Dermis microvascular lymphatic vessel endothelial cell (primary cell): ENCODE results near the gene LSM2. TPM values are rescaled to one million over a fixed set of nuclear protein-coding genes. Genes with fewer than 3 reads are reported as not detected.

Experiments
- DNase-seq, 2 donors: peaks; one replicate each; pipeline versions ENCODE4 v3.0.0 to v3.0.0-alpha.2; 2010; ENCODE audit warnings: low read depth in 2 of 2
- total RNA-seq: library from RNA; depleted of rRNA; stranded (reverse); fragments of >200 nt; gene quantifications from 2 replicates; pipeline ENCODE4 v1.2.1, GENCODE V29; 2014

The LSM2 gene
- total RNA-seq, 1 donor from 2014 or later: 39.2 TPM

- DNase-seq: no peak
Measured at GRCh38 chr6:31750411-31751022, 56.2 kb downstream of the LSM2 start.

GRCh38 chr6:31749301-31750036 is 57.3 kb downstream of the LSM2 start:
- no peak for DNase-seq

Other genes with a start within 250 kb of the LSM2 start
- not detected in 2 replicates for gene LTA, start 234.7 kb downstream of the LSM2 start, total RNA-seq
- gene TNF, start 231.4 kb downstream of the LSM2 start, total RNA-seq: not detected in 2 replicates
- gene LTB, start 224.5 kb downstream of the LSM2 start, total RNA-seq: 6.4 and 11.8 TPM in 2 replicates
- gene LST1, start 220.7 kb downstream of the LSM2 start, total RNA-seq: 0.51 TPM in 1 of 2 replicates, not detected in the other
- gene NCR3, start 214.0 kb downstream of the LSM2 start, total RNA-seq: not detected in 2 replicates
- gene AIF1, start 191.7 kb downstream of the LSM2 start, total RNA-seq: 0.13 TPM in 2 replicates
- 19.8 and 35.0 TPM in 2 replicates for gene PRRC2A, start 186.3 kb downstream of the LSM2 start, total RNA-seq
- gene BAG6, start 154.3 kb downstream of the LSM2 start, total RNA-seq: 86.7 and 158 TPM in 2 replicates
- 0.39 and 0.51 TPM in 2 replicates for gene APOM, start 151.1 kb downstream of the LSM2 start, total RNA-seq
- gene C6orf47, start 146.2 kb downstream of the LSM2 start, total RNA-seq: 15.8 and 22.9 TPM in 2 replicates
- 9.0 and 11.5 TPM in 2 replicates for gene GPANK1, start 142.0 kb downstream of the LSM2 start, total RNA-seq
- gene CSNK2B, start 140.9 kb downstream of the LSM2 start, total RNA-seq: 76.5 and 99.5 TPM in 2 replicates
- gene LY6G5B, start 137.0 kb downstream of the LSM2 start, total RNA-seq: 0.64 and 2.0 TPM in 2 replicates
- 1.2 and 1.9 TPM in 2 replicates for gene LY6G5C, start 125.9 kb downstream of the LSM2 start, total RNA-seq
- 43.8 and 59.8 TPM in 2 replicates for gene ABHD16A, start 103.6 kb downstream of the LSM2 start, total RNA-seq
- gene LY6G6F, start 100.1 kb downstream of the LSM2 start, total RNA-seq: not detected in 2 replicates
- not detected in 2 replicates for gene LY6G6D, start 91.6 kb downstream of the LSM2 start, total RNA-seq
- gene LY6G6C, start 85.2 kb downstream of the LSM2 start, total RNA-seq: not detected in 2 replicates
- gene MPIG6B, start 83.6 kb downstream of the LSM2 start, total RNA-seq: not detected in 2 replicates
- 108 and 125 TPM in 2 replicates for gene DDAH2, start 77.7 kb downstream of the LSM2 start, total RNA-seq
- 464 and 694 TPM in 2 replicates for gene CLIC1, start 70.4 kb downstream of the LSM2 start, total RNA-seq
- 2.8 and 4.5 TPM in 2 replicates for gene MSH5, start 67.0 kb downstream of the LSM2 start, total RNA-seq
- 2.0 and 3.3 TPM in 2 replicates for gene SAPCD1, start 44.3 kb downstream of the LSM2 start, total RNA-seq
- under 0.01 and 0.13 TPM in 2 replicates for gene VWA7, start 29.6 kb downstream of the LSM2 start, total RNA-seq
- gene VARS1, start 11.2 kb downstream of the LSM2 start, total RNA-seq: 48.1 and 53.7 TPM in 2 replicates
- 1.2 and 1.4 TPM in 2 replicates for gene HSPA1L, start 8.3 kb upstream of the LSM2 start, total RNA-seq
- 67.4 and 81.8 TPM in 2 replicates for gene HSPA1A, start 8.6 kb upstream of the LSM2 start, total RNA-seq
- 27.6 and 37.1 TPM in 2 replicates for gene HSPA1B, start 20.8 kb upstream of the LSM2 start, total RNA-seq
- 50.2 and 73.0 TPM in 2 replicates for gene NEU1, start 55.9 kb upstream of the LSM2 start, total RNA-seq
- gene SLC44A4, start 72.0 kb upstream of the LSM2 start, total RNA-seq: under 0.01 TPM in 2 replicates
- gene EHMT2, start 90.7 kb upstream of the LSM2 start, total RNA-seq: 25.9 and 37.4 TPM in 2 replicates
- 2.2 and 3.0 TPM in 2 replicates for gene ZBTB12, start 95.1 kb upstream of the LSM2 start, total RNA-seq
- 0.13 TPM in 1 of 2 replicates, not detected in the other for gene C2, start 120.8 kb upstream of the LSM2 start, total RNA-seq
- gene CFB, start 139.1 kb upstream of the LSM2 start, total RNA-seq: 0.13 and 0.51 TPM in 2 replicates
- gene NELFE, start 152.0 kb upstream of the LSM2 start, total RNA-seq: 58.3 and 77.6 TPM in 2 replicates
- 25.4 and 33.5 TPM in 2 replicates for gene SKIC2, start 152.2 kb upstream of the LSM2 start, total RNA-seq
- gene DXO, start 165.2 kb upstream of the LSM2 start, total RNA-seq: 6.4 and 8.0 TPM in 2 replicates
- 0.90 and 1.4 TPM in 2 replicates for gene C4A, start 175.1 kb upstream of the LSM2 start, total RNA-seq
- 0.38 and 0.77 TPM in 2 replicates for gene C4B, start 207.8 kb upstream of the LSM2 start, total RNA-seq
- not detected in 2 replicates for gene CYP21A2, start 231.4 kb upstream of the LSM2 start, total RNA-seq